ENCODE data around the gene MTA1.
A peak's percentile ranks its signal among the peaks of the same experiment; 100 is the strongest.

MTA1 gene

GRCh38 chr14:105475269-105476096, 55.9 kb downstream of the MTA1 start:
- H3K9me3 ChIP-seq (ENCODE audit: control insufficient read depth, low read length), result no peaks in the 10 kb centered on the region
- peaks cover 52% of the 10 kb centered on the region for H3K4me1 ChIP-seq (ENCODE audit: control insufficient read depth, insufficient read depth, low read length)
- peak overlapping the region; percentile 57 for H3K4me3 ChIP-seq (ENCODE audit: low read length)
- H3K36me3 ChIP-seq (ENCODE audit: control insufficient read depth, insufficient read depth, low read length), result no peaks in the 10 kb centered on the region
- H3K27me3 ChIP-seq (ENCODE audit: control insufficient read depth, insufficient read depth, low read length), result peaks cover 7% of the 10 kb centered on the region
- peak overlapping the region; percentile 61 for H3K9ac ChIP-seq (ENCODE audit: low read length)

DNA sequence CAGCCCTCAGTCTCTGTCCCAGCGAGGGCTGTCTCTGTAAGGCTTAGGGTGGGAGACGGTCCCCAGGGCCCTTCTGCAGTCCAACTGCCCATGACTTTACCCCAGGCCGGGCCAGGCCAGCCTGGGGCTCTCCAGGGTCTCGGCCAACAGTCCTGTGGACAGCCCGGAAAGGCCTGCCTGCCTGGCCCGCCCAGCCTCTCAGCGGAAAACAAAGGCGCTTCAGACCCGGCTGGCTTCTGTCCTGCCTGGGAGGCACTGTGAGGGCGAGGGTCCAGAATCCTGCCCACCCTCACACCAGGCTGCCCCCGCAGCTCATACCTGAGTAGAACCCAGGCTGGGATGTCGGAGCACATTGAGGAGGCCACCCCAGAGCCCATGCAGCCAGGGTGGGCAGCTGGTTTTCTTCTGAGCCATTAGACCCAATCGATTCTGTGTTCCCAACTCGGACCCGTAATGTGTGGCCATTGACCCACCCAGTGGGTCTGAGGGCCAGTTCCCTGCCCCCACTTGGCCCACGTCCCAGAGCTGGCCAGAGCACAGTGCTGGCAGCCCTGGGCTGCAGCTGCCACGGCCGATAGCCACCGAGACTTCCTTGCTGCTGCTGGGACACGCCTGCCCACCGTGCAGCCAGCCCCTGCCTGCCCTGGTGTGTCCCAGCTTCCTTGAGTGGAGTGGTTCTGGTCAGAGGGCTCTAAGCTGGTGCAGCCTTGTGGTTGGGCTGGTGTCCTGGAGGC, 56.6 kb downstream of the MTA1 start:
- Histone ChIP-seq H3K36me3 (ENCODE audit: control insufficient read depth, insufficient read depth, low read length) (no peaks in the 10 kb centered on the region), H3K9me3 (ENCODE audit: control insufficient read depth, low read length) (no peaks in the 10 kb centered on the region), H3K9ac (ENCODE audit: low read length) (peak overlapping the region; percentile 61), H3K27me3 (ENCODE audit: control insufficient read depth, insufficient read depth, low read length) (peaks cover 7% of the 10 kb centered on the region), H3K4me3 (ENCODE audit: low read length) (peak overlapping the region; percentile 57), H3K4me1 (ENCODE audit: control insufficient read depth, insufficient read depth, low read length) (peaks cover 60% of the 10 kb centered on the region)

DNA sequence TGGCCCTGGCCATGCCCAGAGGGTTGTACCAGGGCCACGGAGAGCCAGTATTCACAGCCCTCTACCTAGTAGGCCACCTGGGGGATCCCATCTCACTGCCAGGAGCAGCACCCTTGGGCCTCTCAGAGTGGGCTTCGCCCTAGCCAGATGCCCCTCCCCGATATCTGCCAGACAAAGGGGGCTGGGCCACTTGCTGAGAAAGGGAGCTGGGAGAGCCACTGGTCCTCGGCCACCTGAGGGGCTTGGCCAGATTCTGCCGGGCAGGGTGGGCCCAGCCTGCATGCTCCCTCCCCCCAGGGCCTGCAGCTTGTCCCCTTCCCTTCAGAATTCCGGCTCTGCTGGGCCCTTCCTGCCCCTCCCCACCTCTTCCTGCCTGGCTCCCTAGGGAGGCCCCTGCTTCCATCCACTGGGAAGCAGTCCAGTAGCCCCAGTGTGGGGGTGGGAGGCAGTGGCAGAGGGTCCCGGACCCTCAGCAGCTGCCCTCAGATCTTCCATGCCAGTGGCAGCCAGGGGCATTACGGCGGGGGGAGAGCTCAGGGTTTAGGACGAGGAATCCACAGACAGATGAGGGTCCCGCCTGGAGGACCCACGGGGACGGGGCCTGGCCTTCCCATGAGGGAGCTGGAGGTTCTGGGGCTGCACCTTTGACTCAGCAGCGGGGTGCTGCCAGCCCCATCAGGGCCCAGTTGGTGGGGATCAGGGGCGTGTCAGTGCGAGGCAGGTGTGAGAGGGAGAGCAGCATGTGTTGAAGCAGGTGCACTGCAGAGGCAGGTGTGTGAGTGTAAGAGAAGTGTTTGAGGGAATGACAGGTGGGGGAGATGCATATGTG, 57.4 kb downstream of the MTA1 start:
- Histone ChIP-seq H3K36me3 (ENCODE audit: control insufficient read depth, insufficient read depth, low read length) (no peaks in the 10 kb centered on the region), H3K4me3 (ENCODE audit: low read length) (peak overlapping the region; percentile 57), H3K9ac (ENCODE audit: low read length) (peak overlapping the region; percentile 61), H3K27me3 (ENCODE audit: control insufficient read depth, insufficient read depth, low read length) (peaks cover 7% of the 10 kb centered on the region), H3K9me3 (ENCODE audit: control insufficient read depth, low read length) (no peaks in the 10 kb centered on the region), H3K4me1 (ENCODE audit: control insufficient read depth, insufficient read depth, low read length) (peaks cover 62% of the 10 kb centered on the region)

DNA sequence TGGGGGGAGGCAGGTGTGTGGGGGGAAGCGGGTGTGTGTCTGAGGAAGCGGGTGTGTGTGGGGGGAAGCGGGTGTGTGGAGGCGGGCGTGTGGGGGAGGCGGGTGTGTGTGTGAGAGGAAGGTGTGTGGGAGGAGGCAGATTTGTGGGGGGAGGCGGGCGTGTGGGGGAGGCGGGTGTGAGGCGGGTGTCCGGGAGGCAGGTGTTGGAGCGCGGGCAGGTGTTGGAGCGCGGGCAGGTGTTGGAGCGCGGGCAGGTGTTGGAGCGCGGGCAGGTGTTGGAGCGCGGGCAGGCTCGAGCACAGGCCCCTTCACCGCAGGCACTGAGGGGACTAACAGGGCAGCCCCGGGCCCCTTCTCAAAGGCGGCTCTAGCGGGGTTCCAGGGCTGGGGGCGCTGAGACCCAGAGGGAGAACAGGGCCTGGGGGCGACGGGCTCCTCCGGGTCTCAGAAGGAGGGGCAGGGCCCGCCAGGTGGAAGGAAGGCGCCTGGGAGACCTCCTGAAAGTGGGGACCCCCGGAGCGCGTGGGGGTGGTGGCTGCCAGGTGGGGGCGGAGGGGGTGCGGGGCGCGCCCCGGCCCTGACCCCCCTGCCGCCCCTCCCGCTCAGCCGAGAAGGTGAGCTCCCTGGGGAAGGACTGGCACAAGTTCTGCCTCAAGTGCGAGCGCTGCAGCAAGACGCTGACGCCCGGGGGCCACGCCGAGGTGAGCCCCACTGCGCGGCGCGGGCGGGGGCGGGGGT, 58.2 kb downstream of the MTA1 start:
- H3K4me1 ChIP-seq (ENCODE audit: control insufficient read depth, insufficient read depth, low read length), result peaks cover 62% of the 10 kb centered on the region
- no peaks in the 10 kb centered on the region for H3K36me3 ChIP-seq (ENCODE audit: control insufficient read depth, insufficient read depth, low read length)
- no peaks in the 10 kb centered on the region for H3K9me3 ChIP-seq (ENCODE audit: control insufficient read depth, low read length)
- peaks cover 7% of the 10 kb centered on the region for H3K27me3 ChIP-seq (ENCODE audit: control insufficient read depth, insufficient read depth, low read length)
- H3K4me3 ChIP-seq (ENCODE audit: low read length), result no peak overlapping the region
- H3K9ac ChIP-seq (ENCODE audit: low read length), result no peak overlapping the region

DNA sequence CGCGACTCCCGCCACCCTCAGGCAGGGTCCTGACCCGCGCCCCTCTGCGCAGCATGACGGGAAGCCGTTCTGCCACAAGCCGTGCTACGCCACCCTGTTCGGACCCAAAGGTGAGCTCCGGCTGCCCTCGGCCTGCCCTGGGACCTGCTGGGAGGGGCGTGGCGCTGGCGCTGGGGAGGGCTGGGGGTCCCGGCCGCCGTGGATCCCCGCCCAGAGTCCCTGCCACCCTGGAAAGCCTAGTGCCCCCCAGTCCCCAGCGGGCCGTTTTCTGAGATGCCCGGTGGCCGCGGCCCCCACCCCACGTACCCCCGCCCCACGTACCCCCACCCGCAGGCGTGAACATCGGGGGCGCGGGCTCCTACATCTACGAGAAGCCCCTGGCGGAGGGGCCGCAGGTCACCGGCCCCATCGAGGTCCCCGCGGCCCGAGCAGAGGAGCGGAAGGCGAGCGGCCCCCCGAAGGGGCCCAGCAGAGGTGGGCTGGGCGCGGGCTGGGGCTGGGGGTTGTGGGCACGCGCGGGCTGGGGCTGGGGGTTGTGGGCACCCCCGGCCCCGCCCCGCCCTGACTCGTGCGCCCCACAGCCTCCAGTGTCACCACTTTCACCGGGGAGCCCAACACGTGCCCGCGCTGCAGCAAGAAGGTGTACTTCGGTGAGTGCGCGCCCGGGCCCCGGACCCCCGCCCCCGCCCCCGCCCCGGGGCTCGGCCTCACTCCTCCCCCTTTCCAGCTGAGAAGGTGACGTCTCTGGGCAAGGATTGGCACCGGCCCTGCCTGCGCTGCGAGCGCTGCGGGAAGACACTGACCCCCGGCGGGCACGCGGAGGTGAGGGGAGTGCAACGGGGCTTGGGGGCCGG, 59.0 kb downstream of the MTA1 start:
- Histone ChIP-seq H3K4me3 (ENCODE audit: low read length) (no peak overlapping the region), H3K9me3 (ENCODE audit: control insufficient read depth, low read length) (no peaks in the 10 kb centered on the region), H3K9ac (ENCODE audit: low read length) (no peak overlapping the region), H3K36me3 (ENCODE audit: control insufficient read depth, insufficient read depth, low read length) (no peaks in the 10 kb centered on the region), H3K27me3 (ENCODE audit: control insufficient read depth, insufficient read depth, low read length) (peaks cover 7% of the 10 kb centered on the region), H3K4me1 (ENCODE audit: control insufficient read depth, insufficient read depth, low read length) (peaks cover 63% of the 10 kb centered on the region)

DNA sequence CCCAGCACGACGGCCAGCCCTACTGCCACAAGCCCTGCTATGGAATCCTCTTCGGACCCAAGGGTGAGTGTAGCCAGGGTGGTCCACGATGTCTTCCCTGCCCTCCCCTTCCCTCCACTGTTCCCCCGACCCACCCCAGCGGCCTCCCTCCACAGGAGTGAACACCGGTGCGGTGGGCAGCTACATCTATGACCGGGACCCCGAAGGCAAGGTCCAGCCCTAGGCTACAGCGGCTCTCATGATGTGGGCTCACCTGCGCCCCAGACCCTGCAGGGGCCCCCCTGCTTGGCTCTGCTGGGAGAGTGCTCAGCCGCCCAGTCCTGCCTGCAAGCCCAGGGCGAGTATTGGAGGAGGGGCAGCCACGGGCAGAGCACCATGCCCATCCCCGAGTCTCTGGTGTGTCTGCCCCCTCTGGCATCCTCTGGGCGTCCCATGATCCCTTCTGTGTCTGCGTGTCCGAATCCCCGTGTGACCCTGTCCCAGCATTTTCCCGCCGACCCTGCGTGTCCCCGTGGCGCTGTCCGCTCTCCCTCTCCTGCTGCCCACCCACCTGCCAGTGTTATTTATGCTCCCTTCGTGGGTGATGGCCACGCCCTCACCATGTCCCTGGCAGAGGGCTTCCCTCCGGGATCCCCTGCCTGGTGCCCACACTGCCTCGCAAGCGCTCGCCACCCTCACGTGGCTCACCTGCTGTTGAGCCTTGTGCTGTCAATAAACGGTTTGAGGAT, 60.0 kb downstream of the MTA1 start:
- H3K36me3 ChIP-seq (ENCODE audit: control insufficient read depth, insufficient read depth, low read length), result no peaks in the 10 kb centered on the region
- H3K4me3 ChIP-seq (ENCODE audit: low read length), result no peak overlapping the region
- H3K4me1 ChIP-seq (ENCODE audit: control insufficient read depth, insufficient read depth, low read length), result peaks cover 70% of the 10 kb centered on the region
- H3K9ac ChIP-seq (ENCODE audit: low read length), result no peak overlapping the region
- no peaks in the 10 kb centered on the region for H3K9me3 ChIP-seq (ENCODE audit: control insufficient read depth, low read length)
- H3K27me3 ChIP-seq (ENCODE audit: control insufficient read depth, insufficient read depth, low read length), result peaks cover 7% of the 10 kb centered on the region

DNA sequence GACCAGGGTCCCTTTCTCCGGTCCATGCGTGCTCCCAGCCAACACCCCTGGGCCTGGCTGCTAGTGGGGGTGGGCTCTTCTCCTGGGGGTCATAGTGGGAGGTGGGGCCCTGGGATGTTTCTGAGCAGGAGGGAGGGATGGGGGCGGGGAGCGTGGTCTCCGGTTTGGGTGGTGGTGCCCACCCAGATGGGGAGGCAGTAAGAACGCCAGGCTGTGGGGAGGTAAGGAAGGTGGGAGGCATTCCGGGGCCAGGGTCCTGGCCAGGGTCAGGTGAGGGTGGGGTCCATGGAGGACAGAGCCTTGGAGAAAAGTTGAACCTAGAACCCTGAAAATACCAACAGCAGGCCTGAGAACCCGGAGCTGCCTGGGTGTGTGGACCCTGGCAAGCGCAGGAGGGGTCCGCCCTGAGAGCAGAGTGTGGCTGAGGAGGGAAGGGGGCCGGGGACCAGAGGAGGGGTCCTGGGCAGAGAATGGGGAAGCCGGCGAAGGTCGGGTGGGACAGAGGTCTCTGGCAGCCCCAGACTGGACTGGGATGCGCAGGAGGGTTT, 60.6 kb downstream of the MTA1 start:
- Histone ChIP-seq H3K9ac (ENCODE audit: low read length) (no peak overlapping the region), H3K4me3 (ENCODE audit: low read length) (no peak overlapping the region), H3K36me3 (ENCODE audit: control insufficient read depth, insufficient read depth, low read length) (no peaks in the 10 kb centered on the region), H3K4me1 (ENCODE audit: control insufficient read depth, insufficient read depth, low read length) (peaks cover 75% of the 10 kb centered on the region), H3K27me3 (ENCODE audit: control insufficient read depth, insufficient read depth, low read length) (peaks cover 6% of the 10 kb centered on the region), H3K9me3 (ENCODE audit: control insufficient read depth, low read length) (no peaks in the 10 kb centered on the region)

DNA sequence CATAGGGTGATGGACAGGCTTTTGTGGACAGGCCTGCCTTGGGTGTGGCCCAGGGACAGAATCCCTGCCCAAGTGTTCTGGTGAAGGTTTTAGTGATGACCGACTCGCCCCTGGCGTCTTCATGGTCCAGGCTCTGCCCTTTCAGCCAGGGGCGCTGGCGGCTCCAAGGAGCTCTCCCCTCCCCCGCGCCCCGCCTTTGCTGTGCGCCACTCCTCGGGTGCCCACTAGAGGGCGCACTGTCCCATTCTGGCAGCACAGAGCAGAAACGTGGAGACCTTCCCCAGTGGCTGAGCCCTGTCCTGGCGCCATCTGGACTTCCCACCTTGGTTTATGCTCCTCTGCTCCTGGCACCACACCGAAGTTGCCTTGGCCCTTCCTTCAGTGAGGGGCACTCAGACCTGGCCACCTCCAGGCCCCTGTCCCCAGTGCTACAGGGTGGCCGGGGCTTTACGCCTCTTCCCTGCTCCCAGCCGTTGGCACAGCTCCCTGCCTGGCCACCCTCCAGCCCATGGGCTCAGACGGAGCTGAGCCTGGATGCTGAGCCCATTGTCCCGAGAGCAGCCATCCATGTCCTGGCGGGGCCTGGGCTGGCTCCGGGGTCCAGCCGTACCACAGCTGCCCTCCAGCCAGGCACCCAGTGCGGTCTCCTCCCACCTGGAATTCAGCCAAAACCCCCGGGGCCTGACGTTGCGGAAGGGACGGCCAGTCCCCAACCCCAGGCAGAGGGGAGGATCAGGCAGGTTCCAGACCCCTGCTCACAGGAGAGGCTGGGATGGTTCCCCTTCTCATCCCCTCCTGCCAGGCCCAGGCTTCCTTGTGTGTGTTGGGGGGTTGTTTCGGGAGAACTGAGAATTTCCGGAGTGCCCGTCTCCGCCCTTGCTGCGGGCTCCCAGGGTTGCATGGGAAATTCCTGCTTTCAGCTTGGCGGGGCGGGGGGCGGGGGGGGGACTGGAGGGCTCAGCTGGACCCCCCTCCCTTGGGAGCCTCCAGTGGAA, 61.5 kb downstream of the MTA1 start:
- peaks cover 75% of the 10 kb centered on the region for H3K4me1 ChIP-seq (ENCODE audit: control insufficient read depth, insufficient read depth, low read length)

GRCh38 chr14:105481886-105482457, 62.3 kb downstream of the MTA1 start:
- Histone ChIP-seq H3K27me3 (ENCODE audit: control insufficient read depth, insufficient read depth, low read length) (no peaks in the 10 kb centered on the region), H3K9ac (ENCODE audit: low read length) (peak overlapping the region; percentile 81), H3K9me3 (ENCODE audit: control insufficient read depth, low read length) (no peaks in the 10 kb centered on the region), H3K4me1 (ENCODE audit: control insufficient read depth, insufficient read depth, low read length) (peaks cover 73% of the 10 kb centered on the region), H3K4me3 (ENCODE audit: low read length) (no peak overlapping the region), H3K36me3 (ENCODE audit: control insufficient read depth, insufficient read depth, low read length) (no peaks in the 10 kb centered on the region)

More for the DNA sequence above, 61.5 kb downstream of the MTA1 start:
- no peaks in the 10 kb centered on the region for H3K27me3 ChIP-seq (ENCODE audit: control insufficient read depth, insufficient read depth, low read length)
- peak overlapping the region; percentile 81 for H3K9ac ChIP-seq (ENCODE audit: low read length)
- H3K9me3 ChIP-seq (ENCODE audit: control insufficient read depth, low read length), result no peaks in the 10 kb centered on the region
- H3K36me3 ChIP-seq (ENCODE audit: control insufficient read depth, insufficient read depth, low read length), result no peaks in the 10 kb centered on the region
- peak overlapping the region; percentile 35 for H3K4me3 ChIP-seq (ENCODE audit: low read length)
